Measurements from ENCODE around the gene SP100. TPM values are rescaled to one million over a fixed set of nuclear protein-coding genes. Genes with fewer than 3 reads are reported as not detected.
A peak's percentile ranks its signal among the peaks of the same experiment; 100 is the strongest.

SP100 gene
- total and polyA plus RNA-seq, 2 of the 8 experiments (the other 6 are each of a cell fraction or from before 2014, with no cell fraction given): 0.06 to 1.1 TPM

- H3K4me3 ChIP-seq (ENCODE audit: extremely low read depth in 1 of 4, insufficient read depth in 2 of 4, low read depth in 3 of 4, low read length in 4 of 4): no peak overlapping the region
- no peak overlapping the region for H3K23ac ChIP-seq (ENCODE audit: insufficient read length)
- no peak overlapping the region for H4K8ac ChIP-seq (ENCODE audit: extremely low read depth, insufficient read depth, low read length)
- ChIA-PET CTCF (ENCODE audit: partially characterized antibody) (no interaction called here), POLR2A (ENCODE audit: partially characterized antibody) (no interaction called here)
- no peaks in the 10 kb centered on the region for H3K79me1 ChIP-seq (ENCODE audit: low read depth, low read length)
- DNase-seq (ENCODE audit: low read depth in 1 of 2, low spot score in 2 of 2): no peak
- H3K27ac ChIP-seq (ENCODE audit: low read depth, low read length): no peak overlapping the region
- no peak overlapping the region for H3K9ac ChIP-seq (replicated peaks in 1 of 4; ENCODE audit: extremely low read depth in 1 of 4, low read depth in 3 of 4, low read length in 3 of 4)
- no peak overlapping the region for H3K4me2 ChIP-seq (ENCODE audit: insufficient read depth in 1 of 2, low read depth in 2 of 2, low read length in 2 of 2)
- H2BK20ac ChIP-seq (ENCODE audit: low read length): no peak overlapping the region
- FAIRE-seq: no peak
- no peak overlapping the region for H4K91ac ChIP-seq (replicated peaks; ENCODE audit: insufficient read length, low read length)
- H3K4me1 ChIP-seq (replicated peaks in 1 of 4; ENCODE audit: control insufficient read depth in 3 of 4, insufficient read depth in 4 of 4, low read length in 3 of 4): no peaks in the 10 kb centered on the region
- H3K27me3 ChIP-seq (replicated peaks in 1 of 4; ENCODE audit: control insufficient read depth in 3 of 4, extremely low read depth in 1 of 4, insufficient read depth in 3 of 4, low read length in 3 of 4): no peaks in the 10 kb centered on the region
- H3K4ac ChIP-seq (replicated peaks; ENCODE audit: insufficient read length, low read depth, low read length): no peak overlapping the region
- no peak overlapping the region for H3K56ac ChIP-seq (replicated peaks; ENCODE audit: insufficient read length, low read depth, low read length)
- H3K9me3 ChIP-seq (ENCODE audit: insufficient read depth in 2 of 2, low read depth in 1 of 2, low read length in 1 of 2): no peaks in the 10 kb centered on the region
- TF ChIP-seq SRF (IDR thresholded peaks at IDR 0.05; ENCODE audit: low read depth, low read length) (no peak), POLR2A (IDR thresholded peaks at IDR 0.05; ENCODE audit: control extremely low read depth in 1 of 2, low read depth in 2 of 2, low read length in 2 of 2) (no peak), BACH1 (IDR thresholded peaks at IDR 0.05; ENCODE audit: low read length) (no peak), PHF8 (conservative IDR thresholded peaks at IDR 0.05; ENCODE audit: low read depth, low read length) (no peak), EGR1 (IDR thresholded peaks at IDR 0.05; ENCODE audit: borderline replicate concordance, low read depth, low read length) (no peak), CHD2 (IDR thresholded peaks at IDR 0.05; ENCODE audit: low read length) (no peak), TAF1 (IDR thresholded peaks at IDR 0.05; ENCODE audit: low read depth, low read length) (no peak), RAD21 (IDR thresholded peaks at IDR 0.05 in 1 of 2, conservative IDR thresholded peaks at IDR 0.05 in 1 of 2; ENCODE audit: low read depth in 2 of 2, low read length in 2 of 2) (no peak), CHD1 (IDR thresholded peaks at IDR 0.05; ENCODE audit: low read depth, low read length) (no peak), SIN3A (conservative IDR thresholded peaks at IDR 0.05 in 1 of 2, IDR thresholded peaks at IDR 0.05 in 1 of 2; ENCODE audit: low read depth in 1 of 2, low read length in 2 of 2) (no peak)
- TF ChIP-seq, protein P1, sequence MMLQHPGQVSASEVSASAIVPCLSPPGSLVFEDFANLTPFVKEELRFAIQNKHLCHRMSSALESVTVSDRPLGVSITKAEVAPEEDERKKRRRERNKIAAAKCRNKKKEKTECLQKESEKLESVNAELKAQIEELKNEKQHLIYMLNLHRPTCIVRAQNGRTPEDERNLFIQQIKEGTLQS (IDR thresholded peaks at IDR 0.05; ENCODE audit: insufficient read depth, low read depth, low read length): no peak
- no peaks in the 10 kb centered on the region for H3K23me2 ChIP-seq (ENCODE audit: low read depth, low read length)
- no peak overlapping the region for H2BK15ac ChIP-seq (ENCODE audit: low read length)
- H2AFZ ChIP-seq (ENCODE audit: low read length): peak overlapping the region; percentile 72; the same call in 1 of the 2 replicates
- no peak overlapping the region for H4K5ac ChIP-seq (ENCODE audit: insufficient read length, low read depth, low read length)
- no peak overlapping the region for H3K18ac ChIP-seq (ENCODE audit: extremely low read depth, low read length)
- H2AK5ac ChIP-seq (ENCODE audit: low read depth, low read length): no peak overlapping the region
- H3K14ac ChIP-seq (ENCODE audit: insufficient read length): no peak overlapping the region
- H4K20me1 ChIP-seq (replicated peaks in 1 of 2; ENCODE audit: control insufficient read depth in 1 of 2, insufficient read depth in 2 of 2, low read length in 2 of 2): no peaks in the 10 kb centered on the region
- no peak overlapping the region for H2BK12ac ChIP-seq (ENCODE audit: low read depth, low read length)
- no peaks in the 10 kb centered on the region for H3K36me3 ChIP-seq (ENCODE audit: control insufficient read depth in 2 of 4, insufficient read depth in 4 of 4, low read length in 3 of 4)
- H2BK120ac ChIP-seq (replicated peaks; ENCODE audit: low read depth, low read length): no peak overlapping the region
- no peak overlapping the region for H2BK5ac ChIP-seq (ENCODE audit: low read depth, low read length)
- WGBS, 2 experiments (ENCODE audit: extremely low coverage in 1 of 2, insufficient coverage in 1 of 2, insufficient read length in 1 of 2, insufficient replicate concordance in 2 of 2, low coverage in 1 of 2, low lambda C conversion rate in 2 of 2, missing lambda C conversion rate in 1 of 2): 84% methylated on average over 3 of the region's 3 CpGs; no CpG with 5 or more reads in 1 of the 2 experiments
- no peaks in the 10 kb centered on the region for H3K79me2 ChIP-seq (ENCODE audit: control insufficient read depth in 1 of 2, insufficient read depth in 2 of 2, low read length in 2 of 2)
These were observed 57.4 kb downstream of the SP100 start for GRCh38 chr2:230473378-230473777.
